Measurements from ENCODE around the gene BRICD5. TPM values are rescaled to one million over a fixed set of nuclear protein-coding genes. Genes with fewer than 3 reads are reported as not detected.
"Not testable (repeated sequence)": the region's sequence is repeated elsewhere in the genome, so short reads cannot be mapped to it uniquely, and the experiment has no call there.

Gene BRICD5
- 1.4 TPM for total RNA-seq

GRCh38 chr16:2210386-2211365 is at the start of gene BRICD5:
Gene BRICD5 (minus strand): TSS chr16:2210863. CDS start chr16:2210833, 30 bp downstream.
- peaks cover 15 to 30% of the 10 kb centered on the region in 2 donors for H3K4me1 ChIP-seq
- TF ChIP-seq, protein P1, sequence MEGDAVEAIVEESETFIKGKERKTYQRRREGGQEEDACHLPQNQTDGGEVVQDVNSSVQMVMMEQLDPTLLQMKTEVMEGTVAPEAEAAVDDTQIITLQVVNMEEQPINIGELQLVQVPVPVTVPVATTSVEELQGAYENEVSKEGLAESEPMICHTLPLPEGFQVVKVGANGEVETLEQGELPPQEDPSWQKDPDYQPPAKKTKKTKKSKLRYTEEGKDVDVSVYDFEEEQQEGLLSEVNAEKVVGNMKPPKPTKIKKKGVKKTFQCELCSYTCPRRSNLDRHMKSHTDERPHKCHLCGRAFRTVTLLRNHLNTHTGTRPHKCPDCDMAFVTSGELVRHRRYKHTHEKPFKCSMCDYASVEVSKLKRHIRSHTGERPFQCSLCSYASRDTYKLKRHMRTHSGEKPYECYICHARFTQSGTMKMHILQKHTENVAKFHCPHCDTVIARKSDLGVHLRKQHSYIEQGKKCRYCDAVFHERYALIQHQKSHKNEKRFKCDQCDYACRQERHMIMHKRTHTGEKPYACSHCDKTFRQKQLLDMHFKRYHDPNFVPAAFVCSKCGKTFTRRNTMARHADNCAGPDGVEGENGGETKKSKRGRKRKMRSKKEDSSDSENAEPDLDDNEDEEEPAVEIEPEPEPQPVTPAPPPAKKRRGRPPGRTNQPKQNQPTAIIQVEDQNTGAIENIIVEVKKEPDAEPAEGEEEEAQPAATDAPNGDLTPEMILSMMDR (IDR thresholded peaks at IDR 0.05) = no peak
- H3K27ac ChIP-seq = no peak within 1 kb of the TSS
- no peak for DNase-seq (ENCODE audit: low spot score in 2 of 2)
- no peaks in the 10 kb centered on the region for H3K27me3 ChIP-seq
- no peak within 1 kb of the TSS for H3K4me3 ChIP-seq
- H3K9me3 ChIP-seq = no peaks in the 10 kb centered on the region
- H3K36me3 ChIP-seq = peaks cover 18 to 36% of the 10 kb centered on the region in 2 donors
- intact Hi-C loops (cut with DNase I) = loop anchor here (5.0 kb wide), 2 partner anchors 42 to 812 kb away; partner anchors contain the start of genes ECI1, HCFC1R1, THOC6 and TNFRSF12A

DNA sequence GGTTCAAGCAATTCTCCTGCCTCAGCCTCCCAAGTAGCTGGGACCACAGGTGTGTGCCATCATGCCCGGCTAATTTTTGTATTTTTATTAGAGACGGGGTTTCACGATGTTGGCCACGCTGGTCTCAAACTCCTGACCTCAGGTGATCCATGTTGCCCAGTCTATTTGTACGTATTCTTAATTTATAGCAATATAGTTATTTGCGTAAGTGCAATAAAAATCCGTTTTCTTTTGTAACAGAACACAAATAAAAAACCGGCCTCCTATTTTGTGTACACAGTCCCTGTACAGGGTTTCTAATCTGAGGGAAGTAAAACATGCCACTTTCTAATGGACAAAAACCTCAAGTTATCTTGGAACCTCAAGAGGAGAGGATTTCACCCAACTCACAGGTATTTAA is 49.6 kb upstream of the BRICD5 start:
- TF ChIP-seq, protein P1 (IDR thresholded peaks at IDR 0.05) = no peak
- H3K9me3 ChIP-seq = no peaks in the 10 kb centered on the region
- H3K4me1 ChIP-seq = no peaks in the 10 kb centered on the region
- peaks cover 77 to 89% of the 10 kb centered on the region in 2 donors for H3K36me3 ChIP-seq
- no peak overlapping the region for H3K27ac ChIP-seq
- no peak for DNase-seq (ENCODE audit: low spot score in 2 of 2)
- intact Hi-C loops (cut with DNase I) = loop anchor here (10.0 kb wide), 1 partner anchor 165 kb away; the partner anchor contains the start of gene CCNF
- H3K4me3 ChIP-seq = no peak overlapping the region
- no peaks in the 10 kb centered on the region for H3K27me3 ChIP-seq

GRCh38 chr16:2258530-2258929 is 47.9 kb upstream of the BRICD5 start:
- not testable (repeated sequence) for H3K27ac ChIP-seq

DNA sequence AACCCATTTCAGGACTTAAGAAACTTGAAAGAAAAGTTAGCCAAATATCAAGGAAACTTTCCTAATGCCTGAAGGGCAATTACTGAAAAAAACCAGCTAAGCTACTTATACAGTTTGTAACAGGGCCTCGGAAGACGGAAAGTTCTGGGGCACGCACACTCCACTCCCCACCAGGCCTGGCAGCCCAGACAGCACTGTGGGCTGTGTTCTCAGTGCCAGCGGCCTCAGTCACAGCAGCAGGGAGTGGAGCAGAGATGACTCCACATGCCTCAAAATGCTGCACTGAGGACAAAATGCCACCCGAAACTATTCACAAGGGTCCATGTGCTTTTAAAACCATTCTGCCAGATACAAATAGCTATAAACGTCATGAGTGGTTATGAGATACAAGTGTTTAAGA is 47.1 kb upstream of the BRICD5 start:
- no peak overlapping the region for H3K27ac ChIP-seq
- peaks cover 86 to 98% of the 10 kb centered on the region in 2 donors for H3K36me3 ChIP-seq
- TF ChIP-seq, protein P1 (IDR thresholded peaks at IDR 0.05) = no peak
- no peak for DNase-seq (ENCODE audit: low spot score in 2 of 2)
- intact Hi-C loops (cut with DNase I) = loop anchor here (10.0 kb wide), 1 partner anchor 233 kb away; the partner anchor contains the start of gene NHERF2
- no peaks in the 10 kb centered on the region for H3K4me1 ChIP-seq
- no peak overlapping the region for H3K4me3 ChIP-seq
- no peaks in the 10 kb centered on the region for H3K9me3 ChIP-seq
- no peaks in the 10 kb centered on the region for H3K27me3 ChIP-seq

More at GRCh38 chr16:2258530-2258929, 47.9 kb upstream of the BRICD5 start:
- H3K4me1 ChIP-seq; H3K9me3 ChIP-seq; H3K27me3 ChIP-seq; H3K4me3 ChIP-seq; DNase-seq (ENCODE audit: low spot score in 2 of 2): not testable (repeated sequence)
- intact Hi-C loops (cut with DNase I) = loop anchor here (10.0 kb wide), 1 partner anchor 234 kb away; the partner anchor contains the start of gene NHERF2
- peaks cover 88 to 98% of the 10 kb centered on the region in 2 donors for H3K36me3 ChIP-seq

- Histone ChIP-seq H3K4me3 (no peak overlapping the region), H3K36me3 (peaks cover 75 to 87% of the 10 kb centered on the region in 2 donors), H3K27me3 (no peaks in the 10 kb centered on the region), H3K27ac (no peak overlapping the region), H3K9me3 (no peaks in the 10 kb centered on the region), H3K4me1 (peaks cover 5 to 6% of the 10 kb centered on the region in 2 donors)
- intact Hi-C loops (cut with DNase I) = loop anchor here (10.0 kb wide), 1 partner anchor 232 kb away; the partner anchor contains the start of gene NHERF2
- TF ChIP-seq, protein P1 (IDR thresholded peaks at IDR 0.05) = no peak
- no peak for DNase-seq (ENCODE audit: low spot score in 2 of 2)
Measured at GRCh38 chr16:2256531-2257140, 46.0 kb upstream of the BRICD5 start.

Data from ascending aorta (tissue), 2 donors.